Stomach (tissue), 9 donors: Measurements from ENCODE around the gene RTN4. TPM values are rescaled to one million over a fixed set of nuclear protein-coding genes. Genes with fewer than 3 reads are reported as not detected.

Experiments used
- DNase-seq, 2 donors: peaks; one replicate each; pipeline versions ENCODE4 v3.0.0 to v3.0.0-alpha.2; 2013 to 2019
- H3K27ac ChIP-seq, 5 donors: fragments of 200-600 bp in 4 of 5; sonication (generic) in 4 of 5; one replicate each; pipeline ENCODE4 v1.5.1; 2013 to 2019; ENCODE audit warnings: mild to moderate bottlenecking in 1 of 5, moderate library complexity in 1 of 5
- H3K27me3 ChIP-seq, 3 donors: fragments of 200-600 bp; sonication (generic); one replicate each; pipeline ENCODE4 v1.5.1; 2017 to 2019; ENCODE audit warnings: mixed run types in 1 of 3
- H3K36me3 ChIP-seq, 4 donors: fragments of 200-600 bp; sonication (generic); 1 replicate in 3 of 4; 2 replicates in 1 of 4; pipeline ENCODE4 v1.5.1; 2016 to 2019
- H3K4me1 ChIP-seq, 4 donors: fragments of 200-600 bp; sonication (generic); one replicate each; pipeline ENCODE4 v1.5.1; 2016 to 2019
- H3K4me3 ChIP-seq, 4 donors: fragments of 200-600 bp; sonication (generic) in 3 of 4; one replicate each; pipeline ENCODE4 v1.5.1; 2016 to 2019; ENCODE audit warnings: mild to moderate bottlenecking in 1 of 4
- H3K9me3 ChIP-seq, 4 donors: fragments of 200-600 bp; sonication (generic); one replicate each; pipeline ENCODE4 v1.5.1; 2016 to 2019
- CTCF ChIP-seq, 7 experiments: fragments of 450-650 bp in 4 of 7; fragments of 200-600 bp in 3 of 7; sonication (generic) in 3 of 7; IDR thresholded peaks; one replicate each; pipeline ENCODE4 v1.5.1; 2016 to 2019; ENCODE audit warnings: antibody characterized with exemption in 7 of 7, control low read depth in 2 of 7, mild to moderate bottlenecking in 1 of 7
- EP300 ChIP-seq: sonication (generic); formaldehyde crosslinking; IDR thresholded peaks from one replicate; pipeline ENCODE4 v1.6.1; 2017; ENCODE audit warnings: antibody characterized with exemption
- POLR2A ChIP-seq, 4 donors: fragments of 450-650 bp; IDR thresholded peaks; one replicate each; pipeline ENCODE4 v1.6.1; 2016; ENCODE audit warnings: antibody characterized with exemption in 4 of 4, control low read depth in 2 of 4, mild to moderate bottlenecking in 1 of 4, moderate library complexity in 1 of 4
- POLR2AphosphoS5 ChIP-seq, 3 donors: sonication (generic); formaldehyde crosslinking; IDR thresholded peaks; one replicate each; pipeline ENCODE4 v1.6.1; 2016; ENCODE audit warnings: antibody characterized with exemption in 3 of 3
- WGBS, 5 donors: extraction: QIAGEN DNeasy Blood & Tissue Kit in 3 of 5; methylation state at CpG; one replicate each; pipeline versions ENCODE4 v1.1.5 to v1.1.7; 2013 to 2018; 5-methylcytosine and 5-hydroxymethylcytosine counted together
- intact Hi-C: fragments of 100-400 bp; cut with DNase I; formaldehyde crosslinking; loops from one replicate; pipeline ENCODE4 v1.15.1; 2023; ENCODE audit warnings: low total_unique reads
- polyA plus RNA-seq, 3 donors: library from polyadenylated mRNA; stranded (reverse); fragments of 200-250 nt; gene quantifications; one replicate each; pipeline ENCODE4 v1.2.3, GENCODE V29; 2013
- total RNA-seq, 5 donors: library from RNA; depleted of rRNA; stranded (reverse); fragments of >200 nt; gene quantifications; one replicate each; pipeline versions ENCODE4 v1.1.0 to v1.2.3, GENCODE V29; 2014 to 2016
- donor health status: healthy with polysubstance abuse.
- donor health status: Bipolar disorder and iron deficiency.
- donor health status: healthy.

The RTN4 gene
- total and polyA plus RNA-seq, 8 donors, result 40.8 to 463 (median 126) TPM

DNA sequence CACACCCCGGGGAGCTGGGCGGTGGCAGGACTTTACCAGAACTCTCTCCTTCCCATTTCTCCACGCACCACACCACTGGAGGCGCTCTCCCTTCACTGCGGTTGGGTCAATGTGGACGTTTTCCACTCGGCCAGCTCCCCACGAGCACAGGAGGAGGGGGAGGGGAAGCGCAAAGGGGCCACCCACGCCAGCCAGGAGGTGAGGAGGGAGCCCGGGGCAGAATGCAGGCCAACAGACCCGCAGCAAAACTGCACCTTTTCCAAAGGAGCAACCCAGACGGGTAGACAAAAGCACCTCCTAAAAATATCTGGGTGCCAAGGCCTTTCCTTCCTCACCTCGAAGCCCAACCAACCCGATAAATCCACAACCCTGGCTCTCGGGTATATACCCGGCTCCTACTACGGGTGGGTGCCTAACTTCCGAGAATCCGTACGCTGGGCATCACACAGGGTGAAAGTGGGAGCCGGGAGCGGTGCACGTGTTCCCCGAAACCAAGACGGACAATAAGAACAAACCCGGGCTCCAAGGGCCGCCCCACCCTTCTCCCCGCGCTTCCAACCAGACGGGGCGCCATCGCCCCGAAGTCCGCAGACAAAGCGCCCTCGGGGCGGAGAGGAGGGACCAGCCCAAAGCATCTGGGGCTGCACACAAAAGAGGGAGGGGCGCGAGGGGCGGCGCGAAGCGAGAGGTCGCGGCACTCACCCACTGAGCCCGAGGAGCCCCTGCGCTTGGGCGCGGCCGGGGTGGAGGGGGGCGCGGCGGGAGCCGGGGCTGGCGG lies 1.0 kb downstream of the RTN4 start:
- intact Hi-C loops, result loop anchor here (10.0 kb wide), 1 partner anchor 116 kb away; no protein-coding TSS in a partner anchor
- peaks cover 27 to 59% (median 40%) of the 10 kb centered on the region in 4 donors for H3K4me1 ChIP-seq
- peak; percentile 86 to 96 for DNase-seq
- peak overlapping the region; percentile 89 to 93 (median 89) for H3K4me3 ChIP-seq
- H3K36me3 ChIP-seq, result no peaks in the 10 kb centered on the region
- WGBS, 5 donors, result 0 to 1% (median 1%) methylated on average over 23 to 56 of the region's 56 CpGs
- TF ChIP-seq POLR2AphosphoS5 (IDR thresholded peaks at IDR 0.05) (peak; percentile 65 to 82 (median 73)), CTCF (IDR thresholded peaks at IDR 0.05) (peak in 5 of 7 experiments; percentile 46 to 79 (median 65)), EP300 (no peak), POLR2A (IDR thresholded peaks at IDR 0.05) (no peak)
- peak overlapping the region; percentile 90 to 99 (median 99) for H3K27ac ChIP-seq
- no peaks in the 10 kb centered on the region for H3K9me3 ChIP-seq
- H3K27me3 ChIP-seq, result no peaks in the 10 kb centered on the region

DNA sequence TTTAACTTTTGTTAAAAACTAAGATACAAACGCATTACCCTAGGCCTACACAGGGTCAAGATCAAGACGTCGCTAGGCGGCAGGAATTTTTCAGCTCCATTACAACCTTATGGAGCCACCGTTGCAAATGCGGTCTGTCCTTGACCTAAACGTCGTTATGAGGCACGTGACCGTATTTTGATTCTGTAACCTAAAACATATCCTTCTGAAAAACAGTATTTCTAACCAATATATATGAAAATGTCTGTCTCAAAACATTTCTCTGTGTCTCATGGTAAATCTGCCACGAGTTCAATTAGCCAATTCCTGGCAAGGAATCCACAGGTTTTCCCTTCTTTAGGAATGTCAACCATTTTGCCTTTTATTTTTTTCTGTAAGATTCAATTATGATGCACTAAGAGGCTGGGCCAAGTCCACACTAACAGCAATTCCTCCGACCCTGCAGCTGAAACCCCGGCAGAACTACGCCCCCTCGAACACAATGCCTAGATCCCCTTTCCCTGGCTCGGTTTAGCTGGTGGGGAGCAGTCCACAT lies 1.7 kb downstream of the RTN4 start:
- intact Hi-C loops, result loop anchor here (10.0 kb wide), 1 partner anchor 116 kb away; no protein-coding TSS in a partner anchor
- peaks cover 27 to 65% (median 40%) of the 10 kb centered on the region in 4 donors for H3K4me1 ChIP-seq

DNA sequence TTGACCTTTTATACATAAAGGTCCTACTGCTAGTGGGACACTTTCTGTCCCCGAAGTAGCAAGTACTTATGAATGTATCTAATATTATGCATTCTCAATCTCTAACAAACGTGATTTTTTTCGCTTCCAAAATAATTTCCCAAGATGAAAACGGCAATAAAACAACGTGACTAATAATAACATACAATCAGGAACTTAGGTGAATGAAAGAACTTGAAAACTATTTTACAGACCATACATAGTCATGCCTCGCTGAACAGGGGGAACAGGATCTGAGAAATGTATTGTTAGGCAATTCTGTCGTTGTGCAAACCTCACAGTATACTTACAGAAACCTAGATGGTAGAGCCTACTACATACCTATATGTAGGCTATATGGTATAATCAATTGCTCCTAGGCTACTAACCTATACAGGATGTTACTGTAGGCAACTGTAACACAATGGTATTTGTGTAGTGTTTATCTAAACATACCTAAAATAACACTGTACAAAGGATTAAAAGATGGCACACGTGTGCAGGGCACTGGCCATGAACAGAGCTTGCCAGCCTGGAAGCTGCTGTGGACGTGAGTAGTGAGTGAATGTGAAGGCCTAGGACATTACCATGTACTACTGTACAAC lies 2.5 kb downstream of the RTN4 start:
- Histone ChIP-seq H3K36me3 (no peaks in the 10 kb centered on the region), H3K4me3 (peak overlapping the region; percentile 89 to 93 (median 89)), H3K27ac (peak overlapping the region in 4 of 5 donors; percentile 97 to 99 (median 99)), H3K4me1 (peaks cover 26 to 73% (median 44%) of the 10 kb centered on the region in 4 donors), H3K27me3 (no peaks in the 10 kb centered on the region), H3K9me3 (no peaks in the 10 kb centered on the region)
- TF ChIP-seq POLR2A (IDR thresholded peaks at IDR 0.05) (no peak), POLR2AphosphoS5 (IDR thresholded peaks at IDR 0.05) (no peak), EP300 (no peak), CTCF (IDR thresholded peaks at IDR 0.05) (no peak)
- intact Hi-C loops, result loop anchor here (10.0 kb wide), 1 partner anchor 117 kb away; no protein-coding TSS in a partner anchor
- 11 to 22% (median 14%) methylated on average over 9 of the region's 9 CpGs for WGBS, 5 donors
- DNase-seq, result peak in 1 of 2 donors; percentile 75

More for the DNA sequence above, 1.7 kb downstream of the RTN4 start:
- peak in 1 of 2 donors; percentile 79 for DNase-seq
- Histone ChIP-seq H3K4me3 (peak overlapping the region; percentile 89 to 93 (median 89)), H3K36me3 (no peaks in the 10 kb centered on the region), H3K27me3 (no peaks in the 10 kb centered on the region), H3K9me3 (no peaks in the 10 kb centered on the region), H3K27ac (peak overlapping the region; percentile 90 to 99 (median 99))
- 1% methylated on average over 16 of the region's 16 CpGs for WGBS, 5 donors
- no peak for TF ChIP-seq CTCF (IDR thresholded peaks at IDR 0.05)
- TF ChIP-seq EP300, result no peak
- TF ChIP-seq POLR2A (IDR thresholded peaks at IDR 0.05), result no peak
- no peak for TF ChIP-seq POLR2AphosphoS5 (IDR thresholded peaks at IDR 0.05)

- Histone ChIP-seq H3K36me3 (no peaks in the 10 kb centered on the region), H3K27ac (peak overlapping the region in 2 of 5 donors; percentile 30 to 99), H3K9me3 (no peaks in the 10 kb centered on the region), H3K27me3 (no peaks in the 10 kb centered on the region), H3K4me3 (peak overlapping the region in 1 of 4 donors; percentile 89), H3K4me1 (peaks cover 15 to 72% (median 38%) of the 10 kb centered on the region in 4 donors)
- no peak for TF ChIP-seq POLR2A (IDR thresholded peaks at IDR 0.05)
- no peak for TF ChIP-seq POLR2AphosphoS5 (IDR thresholded peaks at IDR 0.05)
- TF ChIP-seq CTCF (IDR thresholded peaks at IDR 0.05), result no peak
- no peak for TF ChIP-seq EP300
- intact Hi-C loops, result loop anchor here (10.0 kb wide), 1 partner anchor 119 kb away; no protein-coding TSS in a partner anchor
- 62 to 80% (median 72%) methylated on average over 6 of the region's 6 CpGs for WGBS, 5 donors
- DNase-seq, result no peak
Observed at GRCh38 chr2:55045780-55046179, 4.5 kb downstream of the RTN4 start.
